ENCODE results near the gene FCRL2.
"Not testable (repeated sequence)": the region's sequence is repeated elsewhere in the genome, so short reads cannot be mapped to it uniquely, and the experiment has no call there.

The FCRL2 gene

DNA sequence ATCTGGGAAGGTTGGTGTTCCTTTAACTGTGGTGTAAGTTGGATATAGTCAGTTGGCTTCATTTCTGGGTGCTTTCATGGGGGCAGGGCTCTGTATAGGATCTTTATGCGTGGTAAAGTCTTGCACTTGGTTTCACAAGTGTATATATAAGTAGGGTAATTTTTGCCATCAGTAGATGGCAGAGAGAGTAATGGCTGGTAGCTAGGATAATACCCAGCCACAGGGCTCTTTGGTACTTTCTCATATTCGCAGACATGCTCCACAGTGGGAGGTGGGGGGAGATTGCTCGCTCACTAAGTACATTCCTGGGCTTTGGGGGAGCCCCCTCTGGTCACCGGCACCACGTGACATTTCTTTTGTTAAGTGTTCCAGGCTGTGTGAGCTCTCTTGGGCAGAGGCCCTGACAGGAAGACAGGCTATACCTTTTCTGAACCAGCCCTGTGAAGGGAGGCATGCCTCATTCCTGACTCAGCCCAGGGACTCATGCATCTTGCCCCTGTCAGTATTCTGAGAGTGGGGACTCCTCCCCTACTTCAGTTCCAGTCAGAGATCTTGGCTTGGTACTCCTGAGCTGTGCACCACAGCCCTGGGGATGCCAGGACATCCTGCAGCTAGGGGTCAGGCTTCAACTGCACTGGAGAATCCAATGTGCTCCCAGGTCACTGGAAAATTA, 37.6 kb downstream of the FCRL2 start:
- Histone ChIP-seq H2AFZ (ENCODE audit: low read depth, low read length) (peak overlapping the region; percentile 31; the same call in 1 of the 2 replicates), H3K27ac (ENCODE audit: low read length) (no peak overlapping the region), H4K20me1 (ENCODE audit: insufficient read depth, low read length) (no peaks in the 10 kb centered on the region), H3K4me1 (ENCODE audit: low read length) (peaks cover 13% of the 10 kb centered on the region; the same call in 1 of the 2 replicates), H3K4me2 (ENCODE audit: low read length) (peak overlapping the region; percentile 11; the same call in 1 of the 2 replicates), H3K4me3 (ENCODE audit: low read length) (no peak overlapping the region), H3K27me3 (ENCODE audit: low read depth, low read length) (no peaks in the 10 kb centered on the region), H3K79me2 (ENCODE audit: low read length) (no peaks in the 10 kb centered on the region), H3K9ac (ENCODE audit: low read length) (no peak overlapping the region), H3K9me3 (ENCODE audit: insufficient read depth, low read length) (peaks cover 2% of the 10 kb centered on the region; the same call in 1 of the 2 replicates), H3K36me3 (replicated peaks; ENCODE audit: low read depth, low read length) (peaks cover 2% of the 10 kb centered on the region)
- TF ChIP-seq EZH2phosphoT487 (IDR thresholded peaks at IDR 0.05; ENCODE audit: low read depth) (no peak), CTCF (IDR thresholded peaks at IDR 0.05; ENCODE audit: low read depth, low read length) (peak; percentile 44)

- H3K27me3 ChIP-seq (ENCODE audit: low read depth, low read length); H3K4me3 ChIP-seq (ENCODE audit: low read length); H4K20me1 ChIP-seq (ENCODE audit: insufficient read depth, low read length); H2AFZ ChIP-seq (ENCODE audit: low read depth, low read length); H3K9ac ChIP-seq (ENCODE audit: low read length); H3K27ac ChIP-seq (ENCODE audit: low read length); H3K79me2 ChIP-seq (ENCODE audit: low read length); H3K4me2 ChIP-seq (ENCODE audit: low read length): not testable (repeated sequence)
- Histone ChIP-seq H3K4me1 (ENCODE audit: low read length) (peaks cover 35% of the 10 kb centered on the region), H3K9me3 (ENCODE audit: insufficient read depth, low read length) (peaks cover 15% of the 10 kb centered on the region; the same call in 1 of the 2 replicates), H3K36me3 (replicated peaks; ENCODE audit: low read depth, low read length) (peaks cover 16% of the 10 kb centered on the region)
Measured at GRCh38 chr1:157735991-157736390, 40.9 kb downstream of the FCRL2 start.

- Histone ChIP-seq H3K36me3 (replicated peaks; ENCODE audit: low read depth, low read length) (peaks cover 16% of the 10 kb centered on the region), H3K9ac (ENCODE audit: low read length) (no peak overlapping the region), H3K79me2 (ENCODE audit: low read length) (no peaks in the 10 kb centered on the region), H4K20me1 (ENCODE audit: insufficient read depth, low read length) (no peaks in the 10 kb centered on the region), H3K27ac (ENCODE audit: low read length) (no peak overlapping the region), H3K4me3 (ENCODE audit: low read length) (no peak overlapping the region), H3K4me1 (ENCODE audit: low read length) (peaks cover 35% of the 10 kb centered on the region), H3K27me3 (ENCODE audit: low read depth, low read length) (no peaks in the 10 kb centered on the region), H3K9me3 (ENCODE audit: insufficient read depth, low read length) (peaks cover 15% of the 10 kb centered on the region; the same call in 1 of the 2 replicates), H2AFZ (ENCODE audit: low read depth, low read length) (no peak overlapping the region), H3K4me2 (ENCODE audit: low read length) (no peak overlapping the region)
- TF ChIP-seq CTCF (IDR thresholded peaks at IDR 0.05; ENCODE audit: low read depth, low read length), result no peak
- TF ChIP-seq EZH2phosphoT487 (IDR thresholded peaks at IDR 0.05; ENCODE audit: low read depth), result no peak
Measured at GRCh38 chr1:157734321-157734720, 42.6 kb downstream of the FCRL2 start.

DNA sequence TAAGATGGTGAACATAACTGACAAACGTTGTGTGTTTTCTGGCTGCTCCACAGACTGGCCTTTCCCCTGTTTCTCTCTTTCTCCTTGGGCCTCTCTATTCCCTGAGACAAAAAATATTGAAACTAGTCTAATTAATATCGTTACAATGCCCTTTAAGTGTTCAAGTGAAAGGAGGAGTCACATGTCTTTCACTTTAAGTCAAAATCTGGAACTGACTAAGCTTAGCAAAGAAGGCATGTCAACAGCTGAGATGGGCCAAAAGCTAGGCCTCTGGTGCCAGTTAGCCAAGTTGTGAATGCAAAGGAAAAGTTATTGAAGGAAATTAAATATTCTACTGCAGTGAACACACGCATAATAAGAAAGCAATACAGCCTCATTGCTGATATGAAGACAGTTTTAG, 44.2 kb downstream of the FCRL2 start:
- peak overlapping the region; percentile 73 for H3K27ac ChIP-seq (ENCODE audit: low read length)
- no peak overlapping the region for H3K4me3 ChIP-seq (ENCODE audit: low read length)
- peak overlapping the region; percentile 37 for H3K4me2 ChIP-seq (ENCODE audit: low read length)
- no peaks in the 10 kb centered on the region for H3K27me3 ChIP-seq (ENCODE audit: low read depth, low read length)
- peaks cover 33% of the 10 kb centered on the region for H3K4me1 ChIP-seq (ENCODE audit: low read length)
- H3K36me3 ChIP-seq (replicated peaks; ENCODE audit: low read depth, low read length), result peaks cover 16% of the 10 kb centered on the region
- H4K20me1 ChIP-seq (ENCODE audit: insufficient read depth, low read length), result no peaks in the 10 kb centered on the region
- peak overlapping the region; percentile 25; the same call in 1 of the 2 replicates for H3K9ac ChIP-seq (ENCODE audit: low read length)
- no peaks in the 10 kb centered on the region for H3K79me2 ChIP-seq (ENCODE audit: low read length)
- H2AFZ ChIP-seq (ENCODE audit: low read depth, low read length), result peak overlapping the region; percentile 30; the same call in 1 of the 2 replicates
- TF ChIP-seq EZH2phosphoT487 (IDR thresholded peaks at IDR 0.05; ENCODE audit: low read depth) (no peak), CTCF (IDR thresholded peaks at IDR 0.05; ENCODE audit: low read depth, low read length) (no peak)
- H3K9me3 ChIP-seq (ENCODE audit: insufficient read depth, low read length), result peaks cover 15% of the 10 kb centered on the region; the same call in 1 of the 2 replicates
